ENCODE data around the gene TGFA.

- TF ChIP-seq CTCF (IDR thresholded peaks at IDR 0.05; ENCODE audit: low read depth, low read length, poor library complexity, severe bottlenecking) (no peak), EZH2phosphoT487 (IDR thresholded peaks at IDR 0.05; ENCODE audit: borderline replicate concordance, low read length) (no peak)
These were observed 37.0 kb downstream of the TGFA start for GRCh38 chr2:70516596-70516995.
